ENCODE data around the gene LIME1. TPM values are rescaled to one million over a fixed set of nuclear protein-coding genes. Genes with fewer than 3 reads are reported as not detected.

LIME1 gene
- total RNA-seq, 2 donors from 2014 or later = 7.6 to 10.1 TPM

- Mint-ChIP-seq H3K27me3 (ENCODE audit: insufficient read depth) (no peaks in the 10 kb centered on the region), H3K4me1 (no peaks in the 10 kb centered on the region), H3K27ac (no peak overlapping the region), H3K4me3 (no peak overlapping the region), H3K9me3 (no peaks in the 10 kb centered on the region), H3K36me3 (ENCODE audit: low read depth) (peaks cover 5% of the 10 kb centered on the region)
- Histone ChIP-seq H3K9ac (ENCODE audit: extremely low read depth, low read length, poor library complexity, severe bottlenecking) (no peak overlapping the region), H3K36me3 (ENCODE audit: control insufficient read depth, insufficient read depth, low read length) (peaks cover 4% of the 10 kb centered on the region), H3K27me3 (ENCODE audit: control insufficient read depth, insufficient read depth, low read length, poor library complexity, severe bottlenecking) (no peaks in the 10 kb centered on the region), H3K4me1 (ENCODE audit: control insufficient read depth, insufficient read depth, low read length) (no peaks in the 10 kb centered on the region), H3K9me3 (ENCODE audit: control insufficient read depth, low read length) (no peaks in the 10 kb centered on the region), H3K4me3 (ENCODE audit: low read length) (no peak overlapping the region), H3K27ac (ENCODE audit: low read depth, low read length) (peak overlapping the region; percentile 22)
- 89% methylated on average over 19 to 24 of the region's 24 CpGs for WGBS, 2 experiments (ENCODE audit: insufficient coverage in 1 of 2, insufficient read length in 1 of 2)
- TF ChIP-seq CTCF (conservative IDR thresholded peaks at IDR 0.05) = no peak
- DNase-seq = peak; percentile 50
Measured at GRCh38 chr20:63699466-63700198, 36.8 kb upstream of the LIME1 start.

GRCh38 chr20:63700199-63701050 lies 36.0 kb upstream of the LIME1 start:
- peaks cover 12% of the 10 kb centered on the region for H3K36me3 ChIP-seq (ENCODE audit: control insufficient read depth, insufficient read depth, low read length)
- H3K27ac ChIP-seq (ENCODE audit: low read depth, low read length) = no peak overlapping the region
- no peak overlapping the region for H3K4me3 ChIP-seq (ENCODE audit: low read length)
- H3K4me1 ChIP-seq (ENCODE audit: control insufficient read depth, insufficient read depth, low read length) = no peaks in the 10 kb centered on the region
- Mint-ChIP-seq H3K9me3 (no peaks in the 10 kb centered on the region), H3K36me3 (ENCODE audit: low read depth) (peaks cover 11% of the 10 kb centered on the region), H3K4me3 (no peak overlapping the region), H3K27me3 (ENCODE audit: insufficient read depth) (no peaks in the 10 kb centered on the region), H3K27ac (no peak overlapping the region), H3K4me1 (no peaks in the 10 kb centered on the region)
- H3K9me3 ChIP-seq (ENCODE audit: control insufficient read depth, low read length) = no peaks in the 10 kb centered on the region
- WGBS, 2 experiments (ENCODE audit: insufficient coverage in 1 of 2, insufficient read length in 1 of 2) = 93 to 98% methylated on average over 21 to 42 of the region's 43 CpGs
- DNase-seq = no peak
- H3K27me3 ChIP-seq (ENCODE audit: control insufficient read depth, insufficient read depth, low read length, poor library complexity, severe bottlenecking) = no peaks in the 10 kb centered on the region
- H3K9ac ChIP-seq (ENCODE audit: extremely low read depth, low read length, poor library complexity, severe bottlenecking) = no peak overlapping the region
- no peak for TF ChIP-seq CTCF (conservative IDR thresholded peaks at IDR 0.05)

GRCh38 chr20:63701051-63701328 lies 35.5 kb upstream of the LIME1 start:
- Histone ChIP-seq H3K36me3 (ENCODE audit: control insufficient read depth, insufficient read depth, low read length) (peaks cover 18% of the 10 kb centered on the region), H3K9ac (ENCODE audit: extremely low read depth, low read length, poor library complexity, severe bottlenecking) (no peak overlapping the region), H3K27me3 (ENCODE audit: control insufficient read depth, insufficient read depth, low read length, poor library complexity, severe bottlenecking) (no peaks in the 10 kb centered on the region), H3K27ac (ENCODE audit: low read depth, low read length) (no peak overlapping the region), H3K4me3 (ENCODE audit: low read length) (no peak overlapping the region), H3K9me3 (ENCODE audit: control insufficient read depth, low read length) (no peaks in the 10 kb centered on the region), H3K4me1 (ENCODE audit: control insufficient read depth, insufficient read depth, low read length) (no peaks in the 10 kb centered on the region)
- no peaks in the 10 kb centered on the region for H3K9me3 Mint-ChIP-seq
- no peak overlapping the region for H3K27ac Mint-ChIP-seq
- no peak for DNase-seq
- no peak for TF ChIP-seq CTCF (conservative IDR thresholded peaks at IDR 0.05)
- peaks cover 17% of the 10 kb centered on the region for H3K36me3 Mint-ChIP-seq (ENCODE audit: low read depth)
- H3K27me3 Mint-ChIP-seq (ENCODE audit: insufficient read depth) = no peaks in the 10 kb centered on the region
- no peaks in the 10 kb centered on the region for H3K4me1 Mint-ChIP-seq
- no peak overlapping the region for H3K4me3 Mint-ChIP-seq
- 81 to 93% methylated on average over 3 to 5 of the region's 5 CpGs for WGBS, 2 experiments (ENCODE audit: insufficient coverage in 1 of 2, insufficient read length in 1 of 2)
